Heart left ventricle (tissue), 16 donors: Measurements from ENCODE around the gene FLVCR2. TPM values are rescaled to one million over a fixed set of nuclear protein-coding genes. Genes with fewer than 3 reads are reported as not detected.

Experiments used
- ATAC-seq, 4 donors: fragments of 200-7000 bp; cut with Tn5 transposase; one replicate each; pipeline ENCODE4 v1.9.1; 2020 to 2022; ENCODE audit warnings: moderate library complexity in 4 of 4, mild to moderate bottlenecking in 3 of 4, moderate number of reproducible peaks in 1 of 4
- DNase-seq, 5 donors: peaks; one replicate each; pipeline ENCODE4 v3.0.0-alpha.2; 2020
- H3K27ac ChIP-seq, 12 donors: fragments of 200-600 bp; sonication (generic) in 4 of 12; one replicate each; pipeline versions ENCODE4 v1.5.0 to v1.8.0; 2016 to 2022; ENCODE audit warnings: mild to moderate bottlenecking in 2 of 12
- H3K27me3 ChIP-seq, 9 donors: fragments of 200-600 bp; sonication (generic) in 2 of 9; one replicate each; pipeline versions ENCODE4 v1.5.1 to v1.8.0; 2016 to 2022; ENCODE audit warnings: mild to moderate bottlenecking in 3 of 9
- H3K36me3 ChIP-seq, 9 donors: fragments of 200-600 bp; sonication (generic) in 2 of 9; one replicate each; pipeline versions ENCODE4 v1.5.0 to v1.8.0; 2018 to 2022; ENCODE audit warnings: mild to moderate bottlenecking in 2 of 9
- H3K4me1 ChIP-seq, 12 donors: fragments of 200-600 bp; sonication (generic) in 4 of 12; one replicate each; pipeline versions ENCODE4 v1.5.0 to v1.8.0; 2016 to 2022; ENCODE audit warnings: mild to moderate bottlenecking in 3 of 12
- H3K4me3 ChIP-seq, 12 donors: fragments of 200-600 bp; sonication (generic) in 4 of 12; one replicate each; pipeline versions ENCODE4 v1.5.0 to v1.8.0; 2017 to 2022; ENCODE audit warnings: mild to moderate bottlenecking in 9 of 12, moderate library complexity in 4 of 12
- H3K9me3 ChIP-seq, 12 donors: fragments of 200-600 bp; sonication (generic) in 4 of 12; one replicate each; pipeline versions ENCODE4 v1.5.0 to v1.8.0; 2016 to 2022; ENCODE audit warnings: mild to moderate bottlenecking in 1 of 12
- CTCF ChIP-seq, 12 donors: fragments of 200-600 bp; sonication (generic) in 4 of 12; IDR thresholded peaks; one replicate each; pipeline versions ENCODE4 v1.5.0 to v1.8.0; 2018 to 2022; ENCODE audit warnings: antibody characterized with exemption in 12 of 12, mild to moderate bottlenecking in 5 of 12
- POLR2A ChIP-seq, 2 donors: fragments of 450-650 bp; IDR thresholded peaks; one replicate each; pipeline ENCODE4 v1.6.1; 2017; ENCODE audit warnings: antibody characterized with exemption in 2 of 2, mild to moderate bottlenecking in 2 of 2, moderate library complexity in 2 of 2
- WGBS, 4 donors: extraction: QIAGEN DNeasy Blood & Tissue Kit in 2 of 4; methylation state at CpG; one replicate each; pipeline versions ENCODE4 v1.1.5 to v1.1.7; 2013 to 2018; 5-methylcytosine and 5-hydroxymethylcytosine counted together
- intact Hi-C, 10 donors: fragments of 100-400 bp; cut with DNase I; formaldehyde crosslinking; loops; one replicate each; pipeline versions ENCODE4 v1.11.1 to v1.14.2; 2022
- polyA plus RNA-seq, 2 donors: library from polyadenylated mRNA; stranded (reverse); fragments of 200-250 nt; gene quantifications; one replicate each; pipeline ENCODE4 v1.2.3, GENCODE V29; 2013
- total RNA-seq, 9 donors: library from RNA; depleted of rRNA in 2 of 9; stranded (reverse); fragments of >200 nt in 2 of 9; fragmentation: NEBNext Ultra II Directional in 3 of 9; extraction: Animal tissue kit (Norgen Biotek cat#: 25700) in 3 of 9; gene quantifications; one replicate each; pipeline versions ENCODE4 v1.1.0 to v1.2.4, GENCODE V29; 2016 to 2023
- donor health status: ischemic (EF 13 %, LVEDD 7.1; RV severe dilation, severe dysfunction).
- donor health status: healthy with polysubstance abuse.
- donor health status: DM: no; HTN: yes; CAD: no.
- donor health status: DM: no; HTN: no; CAD: no.
- donor health status: ischemic (EF 25% LVEDD 6.9; RV normal size, moderate dysfunction).
- donor health status: ischemic (EF 25% LVEDD 5.7; RV mildly dilated, moderate dysfunction).
- donor health status: healthy.
- donor health status: DM: yes; HTN: yes; CAD: no.
- donor health status: ischemic (EF 35%, LVEDD 5.7; RV mildly dilated, moderate dysfunction).
- donor health status: nonischemic (EF 11% LVEDD 7.7; RV severe dilation, severe dysfunction).
- donor health status: DM: yes; HTN: yes; CAD: no.
- donor health status: PGD.
- donor health status: ischemic (EF 29% LVEDD 5.4; RV normal size, mild dysfunction).
- donor health status: nonischemic (EF 23%, LVEDD 6.1; RV moderate dilation, normal function).

Gene FLVCR2
- total and polyA plus RNA-seq, 11 donors = 0.50 to 11.7 (median 1.6) TPM

- DNase-seq (no peak), ATAC-seq (no peak)
- Histone ChIP-seq H3K27me3 (no peaks in the 10 kb centered on the region), H3K4me3 (no peak overlapping the region), H3K27ac (no peak overlapping the region), H3K4me1 (peaks cover 0 to 19% (median 6%) of the 10 kb centered on the region in 12 donors), H3K36me3 (peaks cover 0 to 64% (median 27%) of the 10 kb centered on the region in 9 donors), H3K9me3 (no peaks in the 10 kb centered on the region)
- 74 to 84% (median 79%) methylated on average over 6 of the region's 6 CpGs for WGBS, 4 donors
- intact Hi-C loops = no loop called here
- TF ChIP-seq POLR2A (IDR thresholded peaks at IDR 0.05) (no peak), CTCF (IDR thresholded peaks at IDR 0.05) (no peak)
Observed at GRCh38 chr14:75646762-75647161, 68.3 kb downstream of the FLVCR2 start.

GRCh38 chr14:75647640-75648039 lies 69.2 kb downstream of the FLVCR2 start:
- Histone ChIP-seq H3K27ac (peak overlapping the region in 11 of 12 donors; percentile 5 to 79 (median 60)), H3K36me3 (peaks cover 0 to 67% (median 35%) of the 10 kb centered on the region in 9 donors), H3K9me3 (no peaks in the 10 kb centered on the region), H3K4me3 (no peak overlapping the region), H3K4me1 (peaks cover 0 to 19% (median 7%) of the 10 kb centered on the region in 12 donors), H3K27me3 (no peaks in the 10 kb centered on the region)
- peak in 2 of 5 donors; percentile 31 to 63 for DNase-seq
- no peak for TF ChIP-seq CTCF (IDR thresholded peaks at IDR 0.05)
- TF ChIP-seq POLR2A (IDR thresholded peaks at IDR 0.05) = no peak
- WGBS, 4 donors = 51 to 57% (median 55%) methylated on average over 3 of the region's 3 CpGs
- intact Hi-C loops = no loop called here
- peak; percentile 28 to 73 (median 63) for ATAC-seq

- peak in 4 of 5 donors; percentile 42 to 67 (median 56) for DNase-seq
- Histone ChIP-seq H3K36me3 (peaks cover 0 to 67% (median 37%) of the 10 kb centered on the region in 9 donors), H3K27ac (peak overlapping the region in 11 of 12 donors; percentile 6 to 79 (median 60)), H3K9me3 (no peaks in the 10 kb centered on the region), H3K4me1 (peaks cover 0 to 19% (median 7%) of the 10 kb centered on the region in 12 donors), H3K27me3 (no peaks in the 10 kb centered on the region), H3K4me3 (no peak overlapping the region)
- WGBS, 4 donors = 32 to 51% (median 44%) methylated on average over 6 to 9 of the region's 9 CpGs
- intact Hi-C loops = no loop called here
- TF ChIP-seq CTCF (IDR thresholded peaks at IDR 0.05) = no peak
- TF ChIP-seq POLR2A (IDR thresholded peaks at IDR 0.05) = no peak
- ATAC-seq = peak; percentile 91 to 95 (median 92)
Observed at GRCh38 chr14:75648066-75648838, 69.8 kb downstream of the FLVCR2 start.

- Histone ChIP-seq H3K9me3 (no peaks in the 10 kb centered on the region), H3K4me3 (no peak overlapping the region), H3K27me3 (no peaks in the 10 kb centered on the region), H3K36me3 (peaks cover 0 to 64% (median 44%) of the 10 kb centered on the region in 9 donors), H3K27ac (peak overlapping the region in 3 of 12 donors; percentile 60 to 74 (median 68)), H3K4me1 (peaks cover 0 to 19% (median 7%) of the 10 kb centered on the region in 12 donors)
- intact Hi-C loops = no loop called here
- ATAC-seq = no peak
- 97 to 100% (median 98%) methylated on average over 1 of the region's 1 CpG for WGBS, 4 donors
- no peak for DNase-seq
- TF ChIP-seq CTCF (IDR thresholded peaks at IDR 0.05) = no peak
- no peak for TF ChIP-seq POLR2A (IDR thresholded peaks at IDR 0.05)
Observed at GRCh38 chr14:75649337-75649736, 70.9 kb downstream of the FLVCR2 start.
